Kidney (tissue), 14 donors: ENCODE data around the gene ARHGAP8. TPM values are rescaled to one million over a fixed set of nuclear protein-coding genes. Genes with fewer than 3 reads are reported as not detected.

Experiments used
- DNase-seq, 5 donors: peaks; one replicate each; pipeline ENCODE4 v3.0.0-alpha.2; 2013 to 2020
- FAIRE-seq: peaks from 2 replicates; lab custom pipeline; 2012; peaks lifted over from hg19 to GRCh38; lab: Jason Lieb, UNC
- H3K27ac ChIP-seq, 2 donors: one replicate each; pipeline ENCODE4 v1.7.0; 2013; ENCODE audit warnings: low read depth in 2 of 2, low read length in 2 of 2, inconsistent platforms in 1 of 2
- H3K27me3 ChIP-seq: one replicate; pipeline ENCODE4 v1.7.1; 2013; ENCODE audit warnings: low read length, inconsistent platforms; ENCODE audit not compliant: control insufficient read depth, insufficient read depth
- H3K36me3 ChIP-seq, 3 donors: one replicate each; pipeline versions ENCODE4 v1.7.0 to v1.7.1; 2013; ENCODE audit warnings: low read length in 3 of 3, control low read depth in 1 of 3, inconsistent platforms in 1 of 3; ENCODE audit not compliant: insufficient read depth in 3 of 3, control insufficient read depth in 2 of 3
- H3K4me1 ChIP-seq, 3 donors: one replicate each; pipeline versions ENCODE4 v1.7.0 to v1.7.1; 2013; ENCODE audit warnings: low read length in 3 of 3, inconsistent platforms in 1 of 3, low read depth in 1 of 3; ENCODE audit not compliant: control insufficient read depth in 2 of 3, insufficient read depth in 2 of 3
- H3K4me3 ChIP-seq, 3 donors: one replicate each; pipeline versions ENCODE4 v1.7.0 to v1.8.1; 2013; ENCODE audit warnings: low read length in 3 of 3, control low read depth in 1 of 3, inconsistent platforms in 1 of 3
- H3K9ac ChIP-seq, 3 donors: one replicate each; pipeline versions ENCODE4 v1.7.0 to v1.7.1; 2013; ENCODE audit warnings: low read length in 3 of 3, control low read depth in 1 of 3, inconsistent platforms in 1 of 3
- H3K9me3 ChIP-seq, 3 donors: one replicate each; pipeline versions ENCODE4 v1.7.0 to v1.7.1; 2013; ENCODE audit warnings: low read length in 3 of 3, control low read depth in 1 of 3, inconsistent platforms in 1 of 3; ENCODE audit not compliant: control insufficient read depth in 2 of 3, insufficient read depth in 1 of 3
- intact Hi-C: fragments of 100-400 bp; cut with DNase I; formaldehyde crosslinking; loops from one replicate; pipeline ENCODE4 v1.11.1; 2022
- polyA plus RNA-seq: library from polyadenylated mRNA; stranded (reverse); fragments of 350-450 nt; fragmentation: Illumina TruSeq; extraction: RNeasy Lipid Tissue Mini Kit (QIAGEN cat#74804); gene quantifications from one replicate; pipeline ENCODE4 v1.2.3, GENCODE V29; 2014; ENCODE audit warnings: low read depth, low replicate concordance; ENCODE audit not compliant: insufficient read depth
- total RNA-seq: library from RNA; stranded (reverse); fragmentation: NEBNext Ultra II Directional; extraction: Animal tissue kit (Norgen Biotek cat#: 25700); gene quantifications from one replicate; pipeline ENCODE4 v1.2.1, GENCODE V29; 2021
- TF ChIP-seq, protein P1 (sequence below): IDR thresholded peaks from 3 replicates; pipeline ENCODE4 v1.5.1; 2012; ENCODE audit warnings: mild to moderate bottlenecking, moderate library complexity, borderline replicate concordance; ENCODE audit not compliant: insufficient read depth; ENCODE audit errors: extremely low read depth
- donor health status: control.
- donor health status: control.
- donor health status: control.
- donor health status: control.
- donor health status: control.
- donor health status: DM: yes; HTN: yes; CAD: no.
- donor health status: Normal renal cell carcinoma (clear cell type).

ARHGAP8 gene
- total and polyA plus RNA-seq, 2 donors from 2014 or later = 30.2 to 35.7 TPM

DNA sequence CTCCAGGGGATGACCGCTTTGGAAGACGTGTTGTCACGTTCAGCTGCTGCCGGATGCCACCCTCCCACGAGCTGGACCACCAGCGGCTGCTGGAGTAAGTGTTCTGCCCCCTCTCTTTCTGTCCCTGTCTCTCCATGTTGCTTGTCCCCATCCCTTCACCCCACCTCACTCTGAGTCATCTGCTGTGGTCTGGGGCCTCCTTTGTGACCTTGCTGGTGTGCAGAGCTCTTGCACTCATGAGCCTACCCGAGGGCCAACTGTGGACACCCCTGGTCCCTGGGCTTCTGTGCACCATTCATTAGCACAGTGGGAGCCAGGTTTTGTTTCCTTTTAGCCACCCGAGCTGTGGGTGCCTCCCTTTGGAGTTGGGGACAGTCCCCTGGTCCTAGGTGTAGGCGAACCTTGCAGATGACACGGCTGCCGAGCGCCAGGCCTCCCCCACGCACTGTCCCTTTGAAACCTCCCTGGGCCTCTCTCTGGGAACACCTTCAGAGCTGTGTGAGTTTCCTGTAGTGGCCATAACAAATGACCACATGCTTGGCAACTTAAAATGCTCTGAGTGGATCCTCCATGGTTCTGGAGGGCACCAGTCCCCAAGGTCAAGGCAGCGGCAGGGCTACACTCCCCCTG, 49.8 kb downstream of the ARHGAP8 start:
- Histone ChIP-seq H3K27ac (no peak overlapping the region), H3K9ac (no peak overlapping the region), H3K4me3 (no peak overlapping the region), H3K36me3 (peaks cover 0 to 8% (median 0%) of the 10 kb centered on the region in 3 donors), H3K4me1 (no peaks in the 10 kb centered on the region), H3K9me3 (no peaks in the 10 kb centered on the region), H3K27me3 (no peaks in the 10 kb centered on the region)
- TF ChIP-seq, protein P1, sequence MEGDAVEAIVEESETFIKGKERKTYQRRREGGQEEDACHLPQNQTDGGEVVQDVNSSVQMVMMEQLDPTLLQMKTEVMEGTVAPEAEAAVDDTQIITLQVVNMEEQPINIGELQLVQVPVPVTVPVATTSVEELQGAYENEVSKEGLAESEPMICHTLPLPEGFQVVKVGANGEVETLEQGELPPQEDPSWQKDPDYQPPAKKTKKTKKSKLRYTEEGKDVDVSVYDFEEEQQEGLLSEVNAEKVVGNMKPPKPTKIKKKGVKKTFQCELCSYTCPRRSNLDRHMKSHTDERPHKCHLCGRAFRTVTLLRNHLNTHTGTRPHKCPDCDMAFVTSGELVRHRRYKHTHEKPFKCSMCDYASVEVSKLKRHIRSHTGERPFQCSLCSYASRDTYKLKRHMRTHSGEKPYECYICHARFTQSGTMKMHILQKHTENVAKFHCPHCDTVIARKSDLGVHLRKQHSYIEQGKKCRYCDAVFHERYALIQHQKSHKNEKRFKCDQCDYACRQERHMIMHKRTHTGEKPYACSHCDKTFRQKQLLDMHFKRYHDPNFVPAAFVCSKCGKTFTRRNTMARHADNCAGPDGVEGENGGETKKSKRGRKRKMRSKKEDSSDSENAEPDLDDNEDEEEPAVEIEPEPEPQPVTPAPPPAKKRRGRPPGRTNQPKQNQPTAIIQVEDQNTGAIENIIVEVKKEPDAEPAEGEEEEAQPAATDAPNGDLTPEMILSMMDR = no peak
- no peak for FAIRE-seq
- no peak for DNase-seq
- intact Hi-C loops = no loop called here

DNA sequence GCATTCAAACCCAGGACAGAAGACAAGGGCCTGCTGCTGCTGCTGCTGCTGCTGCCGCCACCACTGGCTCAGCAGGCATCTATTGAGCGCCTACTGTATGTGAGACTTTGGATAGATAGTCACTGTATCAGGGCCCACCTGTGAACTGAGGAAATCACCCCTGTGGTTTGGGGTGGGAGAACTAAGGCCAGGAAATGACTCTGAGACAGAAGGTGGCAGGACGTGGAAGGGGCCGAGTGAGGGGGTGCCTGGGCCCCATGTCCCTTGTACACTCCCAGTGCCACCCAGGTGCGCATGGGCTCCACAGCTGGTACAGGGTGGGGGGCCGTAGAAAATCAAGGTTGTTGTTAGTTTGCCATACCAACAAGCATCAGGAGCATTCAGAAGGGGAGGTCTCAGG, 50.6 kb downstream of the ARHGAP8 start:
- DNase-seq (no peak), FAIRE-seq (no peak)
- Histone ChIP-seq H3K36me3 (peaks cover 0 to 10% (median 0%) of the 10 kb centered on the region in 3 donors), H3K9me3 (no peaks in the 10 kb centered on the region), H3K4me1 (no peaks in the 10 kb centered on the region), H3K27me3 (no peaks in the 10 kb centered on the region), H3K4me3 (no peak overlapping the region), H3K9ac (no peak overlapping the region), H3K27ac (no peak overlapping the region)
- intact Hi-C loops = no loop called here
- TF ChIP-seq, protein P1 = no peak

DNA sequence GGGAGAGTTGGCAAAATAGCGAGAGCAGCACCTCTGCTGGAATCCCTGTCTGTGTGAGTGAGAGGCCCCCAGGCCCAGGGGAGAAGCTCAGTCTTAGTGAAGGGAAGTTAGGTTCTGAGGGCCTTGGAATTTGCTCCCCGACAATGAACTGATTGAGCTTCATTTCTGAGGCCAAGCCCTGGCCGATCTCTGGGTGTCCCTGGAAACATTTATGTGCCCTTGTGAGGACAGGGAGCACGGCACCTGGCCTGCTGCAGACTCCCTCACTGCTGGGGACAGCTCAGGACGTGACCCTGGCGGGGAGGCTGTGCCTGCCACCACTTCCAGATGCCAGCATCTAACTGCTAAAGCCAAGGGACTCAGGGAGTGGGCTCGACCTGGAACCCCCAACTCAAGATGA, 52.0 kb downstream of the ARHGAP8 start:
- H3K27ac ChIP-seq = no peak overlapping the region
- no peak for DNase-seq
- no peak for FAIRE-seq
- H3K4me1 ChIP-seq = no peaks in the 10 kb centered on the region
- no peak overlapping the region for H3K9ac ChIP-seq
- TF ChIP-seq, protein P1 = no peak
- H3K4me3 ChIP-seq = no peak overlapping the region
- no peaks in the 10 kb centered on the region for H3K9me3 ChIP-seq
- H3K27me3 ChIP-seq = no peaks in the 10 kb centered on the region
- H3K36me3 ChIP-seq = peaks cover 0 to 13% (median 0%) of the 10 kb centered on the region in 3 donors
- intact Hi-C loops = no loop called here

DNA sequence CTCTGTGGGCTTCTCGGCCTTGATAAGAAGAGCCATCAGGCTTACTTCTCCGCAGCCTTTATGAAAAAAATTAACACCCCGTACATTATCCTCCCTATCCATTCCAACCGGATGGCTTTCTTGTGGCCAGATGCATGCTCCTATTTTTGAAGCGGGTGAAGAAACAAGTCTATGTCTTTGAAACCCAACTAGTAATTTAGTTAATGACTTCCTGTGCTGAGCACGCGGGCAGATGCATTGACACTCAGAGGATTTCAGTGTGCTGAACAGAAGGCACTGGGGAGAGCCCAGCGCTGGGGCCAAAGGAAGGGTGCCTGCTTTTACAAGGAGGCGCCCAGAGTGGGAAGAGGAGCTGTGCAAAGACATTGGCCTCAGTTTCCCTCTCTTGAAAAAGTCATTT, 53.3 kb downstream of the ARHGAP8 start:
- DNase-seq = no peak
- Histone ChIP-seq H3K27me3 (no peaks in the 10 kb centered on the region), H3K9ac (no peak overlapping the region), H3K36me3 (peaks cover 0 to 13% (median 0%) of the 10 kb centered on the region in 3 donors), H3K4me1 (no peaks in the 10 kb centered on the region), H3K27ac (no peak overlapping the region), H3K9me3 (no peaks in the 10 kb centered on the region), H3K4me3 (no peak overlapping the region)
- TF ChIP-seq, protein P1 = no peak
- no peak for FAIRE-seq
- intact Hi-C loops = no loop called here
